Measurements from ENCODE around the gene TMEM17.

Gene TMEM17

GRCh38 chr2:62472312-62472711 is 33.7 kb downstream of the TMEM17 start:
- DNase-seq (ENCODE audit: low read depth) = no peak

DNA sequence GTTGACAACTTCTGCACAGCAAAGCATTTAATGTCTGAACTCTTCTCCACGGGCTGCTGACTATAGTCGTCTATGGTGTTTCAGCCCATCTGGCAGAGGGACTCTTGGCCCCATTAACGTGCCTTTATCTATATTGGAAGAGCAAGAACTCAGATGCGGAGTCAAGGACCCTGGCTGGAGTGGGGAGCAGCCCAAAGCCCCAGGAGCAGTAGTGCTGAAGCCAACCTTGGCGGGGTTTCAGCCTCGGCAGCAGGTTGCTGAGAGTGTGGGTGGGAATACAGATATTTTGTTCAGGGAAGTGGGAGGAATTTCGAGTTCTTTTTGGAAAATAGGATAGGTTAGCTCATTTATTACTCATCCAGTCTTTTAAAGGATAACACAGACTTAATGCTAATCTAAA is 34.2 kb downstream of the TMEM17 start:
- no peak for DNase-seq (ENCODE audit: low read depth)

DNA sequence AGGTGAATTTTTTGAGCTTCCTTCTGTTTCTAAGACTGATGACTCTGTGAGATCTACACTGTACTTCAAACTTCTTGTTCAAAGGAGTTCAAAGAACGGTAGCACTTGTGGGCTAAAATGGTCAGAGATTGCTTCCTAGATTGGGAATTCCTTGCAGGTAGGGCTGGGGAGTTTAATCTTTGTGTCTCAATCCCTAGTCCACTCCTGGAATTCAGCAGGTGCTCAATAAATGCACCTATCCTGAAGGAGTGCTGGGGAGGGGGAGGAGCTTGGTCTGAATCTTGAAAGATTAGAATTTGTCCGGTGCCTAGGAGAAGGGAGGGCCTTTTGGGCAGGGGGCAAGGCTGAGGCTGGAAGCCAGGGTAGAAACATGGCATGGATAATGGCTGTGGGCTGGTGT is 34.6 kb downstream of the TMEM17 start:
- no peak for DNase-seq (ENCODE audit: low read depth)

DNA sequence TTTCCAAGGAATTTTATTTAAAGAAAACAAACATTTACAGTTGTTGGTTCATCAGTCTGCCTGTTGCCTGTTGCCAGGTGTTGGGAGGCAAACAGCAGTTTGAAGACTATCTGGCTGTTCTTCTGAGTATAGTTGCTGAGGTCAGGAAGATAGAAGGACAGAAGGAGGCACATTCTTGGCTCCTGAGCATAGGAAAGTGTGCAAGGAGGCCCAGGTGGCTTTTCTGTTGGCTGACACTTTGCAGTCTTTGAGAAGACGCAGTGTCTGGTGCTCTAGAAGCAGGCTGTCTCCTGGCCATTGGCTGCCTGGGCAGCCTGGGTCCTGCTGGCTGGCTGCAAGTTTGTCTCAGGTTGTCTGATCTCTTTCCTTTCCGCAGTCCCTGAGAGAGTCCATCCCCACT is 36.4 kb downstream of the TMEM17 start:
- no peak for DNase-seq (ENCODE audit: low read depth)

DNA sequence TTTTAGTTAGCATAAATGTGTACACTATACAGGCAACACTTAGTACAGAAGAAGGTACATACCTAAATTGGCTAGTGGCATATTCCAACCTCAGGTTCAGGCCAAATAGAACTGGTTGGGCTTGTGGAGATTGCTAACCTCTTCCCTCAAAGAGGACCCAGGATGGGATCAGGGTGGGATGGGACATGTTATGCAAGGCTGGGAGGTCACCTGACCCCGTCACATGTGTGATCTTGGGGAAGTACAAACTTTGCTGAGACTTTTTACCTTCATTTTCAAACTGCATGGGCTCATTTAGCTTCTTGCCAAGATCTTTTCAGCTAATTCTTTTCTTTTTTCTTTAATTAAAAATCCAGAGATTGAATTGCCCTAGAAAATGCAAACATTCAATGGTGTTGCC is 36.9 kb downstream of the TMEM17 start:
- DNase-seq (ENCODE audit: low read depth) = no peak

DNA sequence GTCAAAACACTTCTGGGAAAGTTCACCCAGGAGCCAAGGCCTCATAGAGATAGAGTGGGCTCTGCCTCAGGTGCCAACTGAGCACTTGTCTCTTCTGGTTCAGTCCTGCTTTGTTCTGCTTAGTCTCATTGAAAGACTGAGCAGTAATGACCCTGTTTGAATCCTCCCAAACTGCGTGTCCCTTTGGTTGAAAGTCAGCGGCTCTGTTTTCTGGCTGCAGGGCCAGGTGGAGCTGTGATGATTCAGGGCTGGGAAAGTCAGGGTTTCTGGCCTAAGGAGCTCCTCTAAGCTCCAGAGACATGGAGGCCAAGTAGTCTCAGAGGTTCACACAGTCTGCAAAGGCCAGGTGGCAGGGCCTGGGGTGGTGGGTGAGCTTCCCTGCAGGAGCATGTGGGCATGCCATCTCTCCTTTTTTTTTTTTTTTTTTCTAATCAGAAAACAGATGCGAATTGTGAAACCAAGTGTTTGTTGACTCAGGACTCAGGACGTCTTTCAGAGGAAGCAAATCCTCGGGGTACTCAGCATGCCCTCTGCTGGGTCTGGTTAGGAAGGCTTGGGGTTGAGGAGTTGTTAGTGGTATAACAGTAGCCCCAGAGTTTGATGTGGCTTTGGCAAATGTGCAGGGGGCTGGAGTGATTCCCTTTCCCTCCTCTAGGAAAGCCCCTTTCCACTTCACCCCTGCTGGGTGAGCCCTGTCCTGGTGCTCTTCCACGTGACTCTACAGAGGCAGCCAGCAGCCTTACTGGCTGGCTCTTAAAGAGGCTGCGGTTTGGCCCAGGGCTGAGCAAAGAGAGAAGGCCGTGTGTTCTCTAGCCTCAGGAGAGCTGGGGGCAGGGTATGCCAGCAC is 38.3 kb downstream of the TMEM17 start:
- no peak for DNase-seq (ENCODE audit: low read depth)

DNA sequence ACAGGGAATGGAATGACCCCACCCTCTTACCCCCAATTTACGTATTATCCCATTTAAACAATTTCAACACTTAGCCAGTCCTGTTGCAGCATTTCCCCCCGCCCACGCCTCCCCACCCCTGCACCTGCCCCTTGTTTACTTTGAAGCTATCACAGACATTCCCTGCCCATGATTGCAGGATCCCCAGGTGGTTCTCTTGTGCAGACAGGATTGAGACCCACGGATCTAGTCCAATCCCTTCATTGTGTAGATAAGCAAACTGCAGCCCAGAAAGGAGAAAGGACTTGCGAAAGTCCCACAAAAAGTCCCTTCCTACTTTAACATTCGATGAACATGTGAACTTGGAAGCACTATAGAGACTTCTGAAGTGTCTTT is 38.9 kb downstream of the TMEM17 start:
- no peak for DNase-seq (ENCODE audit: low read depth)

DNA sequence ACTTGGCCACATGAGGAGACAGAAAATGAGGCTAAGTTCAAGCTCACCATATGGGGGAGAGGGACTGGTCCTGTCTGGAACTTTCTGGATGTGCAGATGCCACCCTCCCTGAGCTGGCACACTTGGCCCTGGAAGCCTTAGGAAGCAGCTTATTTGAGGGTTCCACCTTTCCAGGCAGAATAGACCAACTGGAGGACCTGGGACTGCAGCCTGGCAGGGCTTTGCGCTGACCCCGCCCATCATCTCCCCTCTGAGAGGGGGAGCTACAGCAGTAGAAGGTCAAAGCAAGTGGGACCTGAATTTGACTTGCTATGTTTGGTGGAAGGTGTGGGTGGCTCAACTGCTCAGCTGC is 39.5 kb downstream of the TMEM17 start:
- no peak for DNase-seq (ENCODE audit: low read depth)

GRCh38 chr2:62465741-62466502 is 40.1 kb downstream of the TMEM17 start:
- DNase-seq (ENCODE audit: low read depth) = no peak

DNA sequence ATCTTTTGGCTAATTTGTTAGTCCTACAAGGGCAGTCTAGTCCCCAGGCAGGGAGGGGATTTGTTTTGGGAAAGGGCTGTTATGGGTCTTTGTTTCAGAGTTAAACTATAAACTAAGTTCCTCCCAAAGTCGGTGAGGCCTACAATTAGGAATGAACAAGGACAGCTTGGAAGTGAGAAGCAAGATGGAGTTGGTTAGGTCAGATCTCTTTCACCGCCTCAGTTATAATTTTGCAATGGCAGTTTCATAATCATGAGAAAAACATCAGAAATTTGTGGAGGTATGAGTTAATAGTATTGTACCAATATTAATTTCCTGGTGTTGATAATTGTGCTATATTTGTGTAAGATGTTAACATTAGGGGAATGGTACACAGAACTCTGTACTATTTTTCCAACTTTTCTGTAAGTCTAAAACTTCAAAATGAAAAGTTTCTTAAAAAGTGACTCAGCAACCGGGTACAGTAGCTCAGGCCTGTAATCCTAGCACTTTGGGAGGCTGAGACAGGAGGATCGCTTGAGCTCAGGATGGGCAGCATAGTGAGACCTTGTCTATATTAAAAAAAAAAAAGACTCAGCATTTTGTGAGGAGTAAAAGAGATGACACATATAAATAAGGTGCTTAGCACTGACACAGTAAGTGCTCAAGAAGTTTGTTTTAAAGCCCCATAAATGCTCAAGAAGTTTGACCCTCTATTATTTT is 40.8 kb downstream of the TMEM17 start:
- no peak for DNase-seq (ENCODE audit: low read depth)

DNA sequence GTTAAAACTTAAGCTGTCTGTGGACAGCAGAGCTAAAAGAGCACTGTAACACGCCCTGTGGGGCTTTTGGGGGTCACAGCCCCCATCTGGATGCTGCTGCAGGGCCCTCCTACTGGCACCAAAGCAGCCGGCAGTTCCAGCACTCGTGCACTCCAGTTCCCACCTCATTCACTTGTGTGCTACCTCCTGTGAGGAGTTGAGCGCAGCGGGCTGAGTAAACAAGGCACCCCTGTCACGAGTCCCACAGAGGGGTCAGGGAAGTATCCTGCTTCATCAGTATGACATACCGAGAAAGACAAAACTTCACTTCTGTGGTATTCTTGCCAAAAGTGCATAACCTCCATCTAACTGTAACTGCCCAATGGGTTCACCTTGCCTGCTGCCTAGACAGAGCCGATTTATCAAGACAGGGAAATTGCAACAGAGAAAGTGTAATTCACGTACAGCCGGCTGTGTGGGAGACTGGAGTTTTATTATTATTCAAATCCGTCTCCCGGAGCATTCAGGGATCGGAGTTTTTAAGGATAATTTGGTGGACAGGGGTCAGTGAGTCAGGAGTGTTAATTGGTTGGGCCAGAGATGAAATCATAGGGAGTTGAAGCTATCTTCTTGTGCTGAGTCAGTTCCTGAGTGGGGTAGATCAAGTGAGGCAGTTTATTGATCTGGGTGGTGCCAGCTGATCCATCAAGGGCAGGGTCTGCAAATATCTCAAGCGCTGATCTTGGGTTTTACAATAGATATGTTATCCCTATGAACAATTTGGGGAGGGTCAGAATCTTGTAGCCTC is 41.6 kb downstream of the TMEM17 start:
- DNase-seq (ENCODE audit: low read depth) = no peak

DNA sequence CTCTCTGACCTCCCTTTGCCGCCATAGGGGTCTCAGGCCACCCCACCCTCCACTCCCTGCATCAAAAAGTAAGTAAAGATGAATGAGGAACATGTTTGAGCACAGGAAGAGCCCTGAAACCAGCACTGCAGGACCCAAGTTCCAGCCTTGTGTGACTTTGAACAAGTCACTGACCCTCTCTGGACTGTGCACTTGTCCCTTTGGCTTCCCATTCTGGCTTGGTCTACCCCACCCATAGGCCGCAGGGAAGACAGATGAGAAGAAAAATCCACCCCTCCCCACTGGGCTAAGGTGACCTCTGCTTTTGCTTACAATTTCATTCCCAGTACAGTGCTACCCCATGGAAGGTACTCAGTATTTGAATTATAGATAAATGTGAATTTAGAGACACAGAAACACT is 43.8 kb downstream of the TMEM17 start:
- no peak for DNase-seq (ENCODE audit: low read depth)

DNA sequence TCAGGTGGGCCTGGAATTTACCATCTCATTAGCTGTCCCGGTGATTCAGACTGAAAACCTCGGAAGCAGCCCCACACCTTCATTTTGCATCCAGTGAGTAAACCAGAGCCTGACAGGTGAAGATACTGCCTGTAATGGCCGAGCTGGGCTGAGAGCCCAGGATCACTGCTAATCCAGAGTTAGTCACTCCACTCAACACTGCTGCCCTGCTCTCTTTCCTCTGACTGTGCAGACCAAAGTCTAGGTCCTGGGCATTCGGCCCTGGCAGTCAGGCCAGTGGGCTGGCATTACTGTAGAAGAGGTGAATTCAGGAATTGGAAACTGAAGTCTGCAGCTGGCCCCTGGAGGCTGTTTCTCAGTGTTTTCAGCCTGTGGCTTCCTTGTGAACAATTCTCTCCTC is 44.3 kb downstream of the TMEM17 start:
- DNase-seq (ENCODE audit: low read depth) = no peak

- DNase-seq (ENCODE audit: low read depth) = no peak
Measured at GRCh38 chr2:62461017-62461553, 44.9 kb downstream of the TMEM17 start.

- DNase-seq (ENCODE audit: low read depth) = no peak
Measured at GRCh38 chr2:62460175-62460574, 45.8 kb downstream of the TMEM17 start.

DNA sequence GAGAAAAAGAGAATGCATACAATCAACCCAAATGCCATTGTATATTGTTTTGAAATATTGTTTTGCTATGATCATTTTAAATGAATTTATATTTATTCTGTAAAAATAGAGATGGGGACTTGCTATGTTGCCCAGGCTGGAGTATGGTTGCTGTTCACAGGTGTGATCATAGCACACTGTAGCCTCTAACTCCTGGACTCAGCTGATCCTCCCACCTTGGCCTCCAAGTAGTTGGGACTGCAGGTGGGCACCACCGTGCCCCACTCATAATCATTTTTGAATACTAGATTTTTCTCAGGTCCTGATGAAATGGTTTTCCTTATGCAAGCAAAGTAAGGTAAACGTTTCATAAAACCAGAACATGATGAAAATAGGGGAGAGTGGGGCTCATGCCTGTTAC is 46.3 kb downstream of the TMEM17 start:
- DNase-seq (ENCODE audit: low read depth) = no peak

- no peak for DNase-seq (ENCODE audit: low read depth)
Measured at GRCh38 chr2:62459106-62459505, 46.9 kb downstream of the TMEM17 start.

GRCh38 chr2:62458671-62459081 is 47.3 kb downstream of the TMEM17 start:
- DNase-seq (ENCODE audit: low read depth) = no peak

DNA sequence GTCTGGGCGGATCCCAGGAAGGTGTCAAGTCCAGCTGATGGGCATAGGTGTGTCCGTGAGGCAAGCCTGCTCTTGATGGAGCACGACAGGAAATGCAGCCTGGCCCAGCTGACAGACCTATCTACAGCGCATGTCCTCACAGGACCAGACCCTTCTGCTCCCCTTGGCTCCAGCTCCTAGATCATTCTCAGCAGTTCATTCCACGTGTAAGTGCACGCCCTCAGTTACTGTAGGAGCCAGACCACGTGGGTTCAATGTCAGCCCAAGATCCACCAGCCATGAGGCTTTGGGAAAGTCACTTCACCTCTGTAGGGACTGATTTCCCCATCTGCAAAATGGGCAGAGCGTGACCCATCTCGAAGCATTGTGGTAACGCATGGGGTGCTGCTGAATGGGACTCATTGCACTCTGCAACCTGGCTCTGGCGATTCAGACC is 47.8 kb downstream of the TMEM17 start:
- DNase-seq (ENCODE audit: low read depth) = no peak

GRCh38 chr2:62457556-62457955 is 48.4 kb downstream of the TMEM17 start:
- no peak for DNase-seq (ENCODE audit: low read depth)

GRCh38 chr2:62456721-62457539 is 49.1 kb downstream of the TMEM17 start:
- DNase-seq (ENCODE audit: low read depth) = peak; percentile 33

Data from T follicular helper cell (primary cell).